Liver (tissue), 9 donors: ENCODE results near the gene SBNO1. TPM values are rescaled to one million over a fixed set of nuclear protein-coding genes. Genes with fewer than 3 reads are reported as not detected.

Source experiments
- DNase-seq: peaks from one replicate; pipeline ENCODE4 v3.0.0-alpha.2; 2017; ENCODE audit warnings: low spot score
- H3K27ac ChIP-seq, 2 donors: one replicate each; pipeline ENCODE4 v1.7.0; 2013; ENCODE audit warnings: inconsistent platforms in 2 of 2, low read length in 2 of 2, control low read depth in 1 of 2, low read depth in 1 of 2, mild to moderate bottlenecking in 1 of 2
- H3K27me3 ChIP-seq, 4 donors: one replicate each; pipeline versions ENCODE4 v1.6.1 to v1.7.0; 2013; ENCODE audit warnings: low read length in 3 of 4, inconsistent platforms in 1 of 4, mild to moderate bottlenecking in 1 of 4, moderate library complexity in 1 of 4; ENCODE audit not compliant: control insufficient read depth in 4 of 4, insufficient read depth in 4 of 4
- H3K36me3 ChIP-seq, 4 donors: one replicate each; pipeline versions ENCODE4 v1.6.1 to v1.7.0; 2013; ENCODE audit warnings: low read length in 3 of 4, mild to moderate bottlenecking in 3 of 4, low read depth in 1 of 4, moderate library complexity in 1 of 4; ENCODE audit not compliant: control insufficient read depth in 4 of 4, insufficient read depth in 3 of 4
- H3K4me1 ChIP-seq, 4 donors: one replicate each; pipeline versions ENCODE4 v1.6.1 to v1.7.0; 2013; ENCODE audit warnings: low read length in 3 of 4, mild to moderate bottlenecking in 3 of 4, moderate library complexity in 1 of 4; ENCODE audit not compliant: control insufficient read depth in 4 of 4, insufficient read depth in 4 of 4
- H3K4me3 ChIP-seq, 3 donors: one replicate each; pipeline versions ENCODE4 v1.6.1 to v1.7.0; 2013; ENCODE audit warnings: low read length in 3 of 3, control low read depth in 1 of 3, low read depth in 1 of 3, mild to moderate bottlenecking in 1 of 3
- H3K9ac ChIP-seq, 2 donors: one replicate each; pipeline ENCODE4 v1.7.0; 2013; ENCODE audit warnings: low read length in 2 of 2, mild to moderate bottlenecking in 2 of 2, moderate library complexity in 2 of 2, control low read depth in 1 of 2, low read depth in 1 of 2
- H3K9me3 ChIP-seq, 4 donors: one replicate each; pipeline versions ENCODE4 v1.6.1 to v1.7.0; 2013; ENCODE audit warnings: low read length in 3 of 4; ENCODE audit not compliant: control insufficient read depth in 4 of 4
- ATF3 ChIP-seq: IDR thresholded peaks from 2 replicates; pipeline ENCODE4 v1.6.1; 2016; ENCODE audit warnings: antibody characterized with exemption
- CTCF ChIP-seq: fragments of 150-350 bp; IDR thresholded peaks from 2 replicates; pipeline ENCODE4 v1.5.1; 2017; ENCODE audit warnings: improper control_type of control experiment, low read depth, low read length; ENCODE audit not compliant: missing input control
- EGR1 ChIP-seq, 2 donors: IDR thresholded peaks; 2 replicates each; pipeline ENCODE4 v1.6.1; 2016 to 2018; ENCODE audit warnings: antibody characterized with exemption in 2 of 2, low read depth in 2 of 2
- FOXA1 ChIP-seq: IDR thresholded peaks from 2 replicates; pipeline ENCODE4 v1.6.1; 2016; ENCODE audit warnings: antibody characterized with exemption
- FOXA2 ChIP-seq: IDR thresholded peaks from 2 replicates; pipeline ENCODE4 v1.6.1; 2016; ENCODE audit warnings: antibody characterized with exemption
- GABPA ChIP-seq, 2 donors: IDR thresholded peaks in 1 of 2; conservative IDR thresholded peaks in 1 of 2; 2 replicates each; pipeline ENCODE4 v1.6.1; 2016; ENCODE audit warnings: antibody characterized with exemption in 2 of 2, mild to moderate bottlenecking in 1 of 2, moderate library complexity in 1 of 2
- HNF4G ChIP-seq: IDR thresholded peaks from 2 replicates; pipeline ENCODE4 v1.6.1; 2016; ENCODE audit warnings: antibody characterized with exemption
- JUND ChIP-seq, 2 donors: IDR thresholded peaks; 2 replicates each; pipeline ENCODE4 v1.6.1; 2016; ENCODE audit warnings: antibody characterized with exemption in 2 of 2
- MAX ChIP-seq: IDR thresholded peaks from 2 replicates; pipeline ENCODE4 v1.6.1; 2016; ENCODE audit warnings: antibody characterized with exemption
- NR2F2 ChIP-seq: IDR thresholded peaks from 2 replicates; pipeline ENCODE4 v1.6.1; 2016; ENCODE audit warnings: antibody characterized with exemption
- RAD21 ChIP-seq, 2 donors: IDR thresholded peaks; 2 replicates each; pipeline ENCODE4 v1.6.1; 2016; ENCODE audit warnings: antibody characterized with exemption in 2 of 2, mild to moderate bottlenecking in 2 of 2
- REST ChIP-seq: IDR thresholded peaks from 2 replicates; pipeline ENCODE4 v1.6.1; 2016; ENCODE audit warnings: antibody characterized with exemption, mild to moderate bottlenecking
- RXRA ChIP-seq, 2 donors: IDR thresholded peaks; 2 replicates each; pipeline ENCODE4 v1.6.1; 2017 to 2018; ENCODE audit warnings: antibody characterized with exemption in 2 of 2, mild to moderate bottlenecking in 1 of 2
- SP1 ChIP-seq: IDR thresholded peaks from 2 replicates; pipeline ENCODE4 v1.6.1; 2018; ENCODE audit warnings: antibody characterized with exemption, mild to moderate bottlenecking
- TAF1 ChIP-seq: conservative IDR thresholded peaks from 2 replicates; pipeline ENCODE4 v1.6.1; 2016; ENCODE audit warnings: antibody characterized with exemption, mild to moderate bottlenecking
- YY1 ChIP-seq: IDR thresholded peaks from 2 replicates; pipeline ENCODE4 v1.6.1; 2016; ENCODE audit warnings: antibody characterized with exemption, mild to moderate bottlenecking
- ZBTB33 ChIP-seq: IDR thresholded peaks from 2 replicates; pipeline ENCODE4 v1.6.1; 2016; ENCODE audit warnings: antibody characterized with exemption
- WGBS: extraction: QIAGEN DNeasy Blood & Tissue Kit; methylation state at CpG from one replicate; pipeline ENCODE4 v1.1.7; 2013; 5-methylcytosine and 5-hydroxymethylcytosine counted together
- polyA plus RNA-seq, 2 donors: library from polyadenylated mRNA; stranded (reverse) in 1 of 2; unstranded in 1 of 2; fragments of 200-250 nt in 1 of 2; fragments of >200 nt in 1 of 2; fragmentation: Nextera tagmentation in 1 of 2; extraction: Ambion mirVana in 1 of 2; gene quantifications; one replicate each; pipeline versions ENCODE4 v1.2.1 to v1.2.3, GENCODE V29; 2013 to 2015
- total RNA-seq, 2 donors: library from RNA; depleted of rRNA; stranded (reverse); fragments of >200 nt; gene quantifications; one replicate each; pipeline ENCODE4 v1.2.3, GENCODE V29; 2014
- donor health status: healthy.
- donor health status: healthy.
- donor health status: healthy.
- donor health status: healthy.
- donor health status: healthy.

SBNO1 gene
- total and polyA plus RNA-seq, 4 donors = 4.0 to 19.8 (median 10.4) TPM

- 65% methylated on average over 7 of the region's 7 CpGs for WGBS
- Histone ChIP-seq H3K9me3 (no peaks in the 10 kb centered on the region), H3K9ac (no peak overlapping the region), H3K27me3 (no peaks in the 10 kb centered on the region), H3K4me1 (peaks cover 0 to 10% (median 5%) of the 10 kb centered on the region in 4 donors), H3K36me3 (peaks cover 5 to 19% (median 15%) of the 10 kb centered on the region in 4 donors), H3K27ac (no peak overlapping the region), H3K4me3 (no peak overlapping the region)
- no peak for DNase-seq
- TF ChIP-seq FOXA1 (no peak), ATF3 (no peak), SP1 (no peak), RAD21 (IDR thresholded peaks at IDR 0.05) (peak in 1 of 2 donors; percentile 54)
Observed at GRCh38 chr12:123264642-123265041, 100.0 kb downstream of the SBNO1 start.

GRCh38 chr12:123263196-123263817 is 101.3 kb downstream of the SBNO1 start:
- TF ChIP-seq YY1 (no peak), EGR1 (IDR thresholded peaks at IDR 0.05; ENCODE audit: low read depth in 2 of 2) (no peak), HNF4G (no peak), CTCF (no peak), TAF1 (no peak)
- Histone ChIP-seq H3K9ac (no peak overlapping the region), H3K27me3 (no peaks in the 10 kb centered on the region), H3K4me1 (peaks cover 0 to under 1% (median 0%) of the 10 kb centered on the region in 4 donors), H3K27ac (no peak overlapping the region), H3K4me3 (no peak overlapping the region), H3K36me3 (peaks cover 5 to 27% (median 18%) of the 10 kb centered on the region in 4 donors), H3K9me3 (no peaks in the 10 kb centered on the region)
- WGBS = 89% methylated on average over 8 of the region's 8 CpGs
- DNase-seq = no peak

- TF ChIP-seq SP1 (no peak), ATF3 (no peak), ZBTB33 (no peak), NR2F2 (no peak), REST (no peak), MAX (no peak), RAD21 (IDR thresholded peaks at IDR 0.05) (no peak), FOXA1 (no peak), GABPA (IDR thresholded peaks at IDR 0.05 in 1 of 2, conservative IDR thresholded peaks at IDR 0.05 in 1 of 2) (no peak), JUND (IDR thresholded peaks at IDR 0.05) (no peak), YY1 (no peak), HNF4G (no peak), FOXA2 (no peak), RXRA (IDR thresholded peaks at IDR 0.05) (no peak), TAF1 (no peak)
- Histone ChIP-seq H3K9ac (no peak overlapping the region), H3K27me3 (no peaks in the 10 kb centered on the region), H3K4me1 (peaks cover 0 to 4% (median 3%) of the 10 kb centered on the region in 4 donors), H3K4me3 (no peak overlapping the region), H3K27ac (no peak overlapping the region), H3K9me3 (no peaks in the 10 kb centered on the region), H3K36me3 (peaks cover 8 to 38% (median 22%) of the 10 kb centered on the region in 4 donors)
- no peak for DNase-seq
- 97% methylated on average over 4 of the region's 4 CpGs for WGBS
Observed at GRCh38 chr12:123261196-123261595, 103.5 kb downstream of the SBNO1 start.
